C4-2B (cell line): Measurements from ENCODE around the gene SCN4B.
"Not testable (repeated sequence)": the region's sequence is repeated elsewhere in the genome, so short reads cannot be mapped to it uniquely, and the experiment has no call there.

Source experiments
- H3K27ac ChIP-seq: fragments of 450-650 bp; 2 replicates; pipeline ENCODE4 v1.5.1; 2017
- ZFX ChIP-seq: fragments of 450-650 bp; IDR thresholded peaks from 2 replicates; pipeline ENCODE4 v1.6.1; 2017
- TF ChIP-seq, protein P1 (sequence below): fragments of 450-650 bp; conservative IDR thresholded peaks from 2 replicates; pipeline ENCODE4 v1.5.1; 2017; ENCODE audit warnings: mild to moderate bottlenecking

The SCN4B gene

DNA sequence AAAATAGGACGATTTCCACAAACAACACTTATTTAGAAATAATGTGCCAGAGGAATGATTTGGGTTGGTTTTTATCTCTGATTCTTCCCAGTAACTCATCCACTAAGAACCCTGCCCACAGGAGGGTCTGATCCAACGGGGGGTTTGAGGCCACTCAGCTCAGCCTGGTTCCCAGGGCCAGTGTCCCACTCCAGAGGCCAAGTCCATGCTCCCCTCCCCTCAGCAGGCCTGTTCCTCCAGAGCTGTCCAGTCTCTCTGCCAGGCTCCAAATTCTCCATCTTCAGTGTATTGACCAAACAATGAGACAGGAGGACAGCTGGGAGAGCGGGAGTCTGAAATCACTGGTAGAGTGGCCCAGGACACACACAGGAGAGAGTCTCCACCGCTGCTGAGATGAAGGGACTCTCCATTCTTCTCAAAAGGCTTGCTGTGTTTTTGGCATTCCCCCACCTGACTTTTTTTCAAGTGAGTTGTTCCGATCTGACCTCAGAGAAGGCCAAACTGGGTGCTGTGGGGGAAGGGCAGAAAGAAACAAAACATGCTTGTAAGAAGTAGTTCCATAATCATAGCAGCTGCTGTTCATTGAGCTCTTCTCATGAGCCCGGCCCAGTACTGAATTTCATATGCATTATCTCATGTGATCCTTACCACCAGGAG is 41.4 kb upstream of the SCN4B start:
- TF ChIP-seq, protein P1, sequence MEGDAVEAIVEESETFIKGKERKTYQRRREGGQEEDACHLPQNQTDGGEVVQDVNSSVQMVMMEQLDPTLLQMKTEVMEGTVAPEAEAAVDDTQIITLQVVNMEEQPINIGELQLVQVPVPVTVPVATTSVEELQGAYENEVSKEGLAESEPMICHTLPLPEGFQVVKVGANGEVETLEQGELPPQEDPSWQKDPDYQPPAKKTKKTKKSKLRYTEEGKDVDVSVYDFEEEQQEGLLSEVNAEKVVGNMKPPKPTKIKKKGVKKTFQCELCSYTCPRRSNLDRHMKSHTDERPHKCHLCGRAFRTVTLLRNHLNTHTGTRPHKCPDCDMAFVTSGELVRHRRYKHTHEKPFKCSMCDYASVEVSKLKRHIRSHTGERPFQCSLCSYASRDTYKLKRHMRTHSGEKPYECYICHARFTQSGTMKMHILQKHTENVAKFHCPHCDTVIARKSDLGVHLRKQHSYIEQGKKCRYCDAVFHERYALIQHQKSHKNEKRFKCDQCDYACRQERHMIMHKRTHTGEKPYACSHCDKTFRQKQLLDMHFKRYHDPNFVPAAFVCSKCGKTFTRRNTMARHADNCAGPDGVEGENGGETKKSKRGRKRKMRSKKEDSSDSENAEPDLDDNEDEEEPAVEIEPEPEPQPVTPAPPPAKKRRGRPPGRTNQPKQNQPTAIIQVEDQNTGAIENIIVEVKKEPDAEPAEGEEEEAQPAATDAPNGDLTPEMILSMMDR: no peak
- no peak for TF ChIP-seq ZFX
- H3K27ac ChIP-seq: no peak overlapping the region

DNA sequence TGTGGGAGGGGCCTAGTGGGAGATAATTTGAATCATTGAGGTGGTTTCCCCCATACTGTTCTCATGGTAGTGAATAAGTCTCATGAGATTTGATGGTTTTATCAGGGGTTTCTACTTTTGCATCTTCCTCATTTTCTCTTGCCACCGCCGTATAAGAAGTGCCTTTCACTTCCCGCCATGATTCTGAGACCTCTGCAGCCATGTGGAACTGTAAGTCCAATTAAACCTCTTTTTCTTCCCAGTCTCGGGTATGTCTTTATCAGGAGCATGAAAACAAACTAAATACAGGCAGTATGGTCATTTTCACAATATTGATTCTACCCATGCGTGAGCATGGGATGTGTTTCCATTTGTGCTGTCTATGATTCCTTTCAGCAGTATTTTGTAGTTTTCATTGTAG is 40.2 kb upstream of the SCN4B start:
- H3K27ac ChIP-seq: not testable (repeated sequence)

DNA sequence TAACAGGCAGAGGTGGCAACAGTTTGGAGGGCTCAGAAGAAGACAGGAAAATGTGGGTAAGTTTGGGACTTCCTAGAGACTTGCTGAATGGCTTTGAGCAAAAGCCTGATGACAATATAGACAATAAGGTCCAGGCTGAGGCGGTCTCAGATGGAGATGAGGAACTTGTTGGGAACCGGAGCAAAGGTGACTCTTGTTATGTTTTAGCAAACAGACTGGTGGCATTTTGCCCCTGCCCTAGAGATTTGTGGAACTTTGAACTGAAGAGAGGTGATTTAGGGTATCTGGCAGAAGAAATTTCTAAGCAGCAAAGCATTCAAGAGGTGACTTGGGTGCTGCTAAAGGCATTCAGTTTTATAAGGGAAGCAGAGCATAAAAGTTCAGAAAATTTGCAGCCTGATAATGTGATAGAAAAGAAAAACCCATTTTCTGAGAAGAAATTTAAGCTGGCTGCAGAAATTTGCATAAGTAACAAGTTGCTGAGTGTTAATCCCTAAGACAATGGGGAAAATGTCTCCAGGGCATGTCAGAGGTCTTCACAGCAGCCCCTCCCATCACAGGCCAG is 38.4 kb upstream of the SCN4B start:
- not testable (repeated sequence) for H3K27ac ChIP-seq

DNA sequence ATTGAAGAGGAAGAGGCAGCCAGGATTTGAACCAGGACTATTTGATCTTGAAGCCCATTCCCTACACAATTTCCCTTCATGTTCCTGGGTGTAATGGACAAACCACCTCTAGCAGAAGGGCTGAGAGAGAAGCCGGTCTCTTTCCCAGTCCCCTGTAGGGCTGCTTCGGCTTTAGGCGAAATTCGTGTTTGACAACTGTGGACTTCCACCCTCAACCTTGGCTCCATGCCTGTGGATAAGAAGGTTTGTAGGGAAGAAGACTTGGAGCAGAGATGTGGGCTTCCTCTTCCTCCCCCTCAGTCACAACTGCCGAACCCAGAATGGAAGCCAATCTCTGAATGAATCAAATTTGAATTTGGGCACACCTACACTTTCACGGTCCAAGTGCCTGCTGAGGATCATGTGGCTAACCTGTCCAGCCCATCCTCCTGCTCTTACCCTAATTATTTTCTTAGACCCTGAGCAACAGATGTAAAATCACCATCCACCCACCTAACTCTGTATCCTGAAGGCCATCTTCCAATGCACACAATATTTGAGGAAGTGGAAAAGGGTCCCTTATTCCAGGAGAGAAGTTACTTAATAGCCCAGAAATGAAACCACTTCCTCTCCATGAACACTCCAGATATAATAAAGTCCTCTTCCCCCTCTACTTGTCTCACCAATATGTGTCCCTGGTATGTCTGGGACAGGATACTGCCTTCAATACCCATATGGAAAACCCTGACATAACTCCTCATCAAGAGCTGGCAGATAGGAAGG is 33.9 kb upstream of the SCN4B start:
- TF ChIP-seq ZFX: no peak
- TF ChIP-seq, protein P1: no peak

DNA sequence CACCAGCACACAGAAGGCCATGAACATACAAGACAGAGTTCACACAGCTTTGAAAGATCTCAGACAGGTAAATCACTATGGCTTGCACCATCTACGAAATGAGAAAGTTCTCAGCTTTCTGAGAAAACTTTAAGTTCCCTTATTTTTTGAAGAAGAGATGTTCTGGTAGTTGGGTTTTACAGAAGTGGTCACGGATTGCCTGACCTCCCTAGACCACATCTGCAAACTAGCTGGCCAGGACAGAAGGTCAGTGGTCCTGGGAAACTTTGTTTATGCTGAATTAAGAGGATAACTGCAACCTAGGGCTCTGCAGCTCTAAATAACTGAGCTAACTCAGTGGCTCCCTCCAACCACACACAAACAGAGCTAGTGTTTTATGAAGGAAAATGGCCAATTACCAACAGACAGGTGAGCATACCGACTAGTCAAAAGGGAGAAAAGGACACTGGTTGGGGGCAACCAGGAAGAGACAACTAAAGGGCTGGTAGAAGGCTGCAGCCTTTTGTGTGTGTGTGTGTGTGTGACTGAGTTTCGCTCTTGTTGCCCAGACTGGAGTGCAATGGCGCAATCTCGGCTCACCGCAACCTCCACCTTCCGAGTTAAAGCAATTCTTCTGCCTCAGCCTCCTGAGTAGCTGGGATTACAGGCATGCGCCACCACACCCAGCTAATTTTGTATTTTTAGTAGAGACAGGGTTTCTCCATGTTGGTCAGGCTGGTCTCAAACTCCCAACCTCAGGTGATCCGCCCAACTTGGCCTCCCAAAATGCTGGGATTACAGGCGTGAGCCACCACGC is 32.4 kb upstream of the SCN4B start:
- no peak overlapping the region for H3K27ac ChIP-seq
- TF ChIP-seq, protein P1: no peak
- TF ChIP-seq ZFX: no peak

More for the DNA sequence above, 33.9 kb upstream of the SCN4B start:
- H3K27ac ChIP-seq: no peak overlapping the region

DNA sequence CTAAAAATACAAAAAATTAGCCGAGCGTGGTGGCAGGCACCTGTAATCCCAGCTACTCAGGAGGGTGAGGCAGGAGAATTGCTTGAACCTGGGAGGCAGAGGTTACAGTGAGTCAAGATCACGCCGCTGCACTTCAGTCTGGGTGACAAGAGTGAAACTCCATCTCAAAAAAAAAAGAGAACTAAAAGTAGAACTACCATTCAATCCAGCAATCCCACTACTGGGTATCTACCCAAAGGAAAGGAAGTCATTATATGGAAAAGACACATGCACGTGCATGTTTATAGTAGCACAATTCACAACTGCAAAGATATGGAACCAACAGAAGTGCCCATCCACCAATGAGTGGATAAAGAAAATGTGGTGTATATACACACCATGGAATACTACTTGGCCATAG is 31.1 kb upstream of the SCN4B start:
- H3K27ac ChIP-seq: not testable (repeated sequence)

DNA sequence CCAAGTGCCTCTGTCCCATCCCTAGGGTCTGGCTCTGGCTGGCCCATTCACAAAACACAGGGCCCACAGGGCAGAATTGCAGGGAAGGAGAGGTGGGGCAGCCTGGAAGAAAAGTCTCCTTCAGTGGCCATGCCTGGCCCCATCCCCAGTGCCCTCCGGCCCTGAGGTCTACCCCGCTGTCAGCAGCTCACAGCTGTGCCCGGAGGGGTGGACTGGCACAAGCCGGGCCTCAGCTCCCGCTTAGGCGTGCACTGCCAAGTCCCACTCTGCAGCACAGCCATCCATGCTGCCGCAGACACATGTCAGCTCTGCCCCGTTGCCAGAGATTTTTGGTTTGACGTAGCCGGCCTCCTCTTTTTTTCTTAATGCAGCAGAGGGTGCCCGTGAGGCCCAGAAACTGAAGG is 27.7 kb upstream of the SCN4B start:
- TF ChIP-seq, protein P1: no peak
- no peak for TF ChIP-seq ZFX
- no peak overlapping the region for H3K27ac ChIP-seq

DNA sequence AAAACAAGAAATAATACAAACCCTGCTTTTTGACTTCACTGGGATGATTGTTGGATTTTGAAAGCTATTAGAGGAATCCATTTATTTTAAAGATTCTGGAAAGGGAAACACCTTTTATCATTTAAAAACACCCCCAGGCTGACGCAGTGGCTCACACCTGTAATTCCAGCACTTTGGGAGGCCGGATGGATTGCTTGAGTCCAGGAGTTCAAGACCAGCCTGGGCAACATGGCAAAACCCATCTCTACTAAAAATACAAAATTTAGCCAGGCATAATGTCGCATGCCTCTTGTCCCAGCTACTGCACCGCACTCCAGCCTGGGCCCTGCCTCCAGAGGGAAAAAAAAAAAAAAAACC is 24.1 kb upstream of the SCN4B start:
- TF ChIP-seq, protein P1: no peak
- TF ChIP-seq ZFX: no peak
- no peak overlapping the region for H3K27ac ChIP-seq
